HG03135 (cell line): ENCODE measurements around the gene SMIM1.
"Not testable (repeated sequence)": the region's sequence is repeated elsewhere in the genome, so short reads cannot be mapped to it uniquely, and the experiment has no call there.

ENCODE experiments used
- ATAC-seq: cut with Tn5 transposase; IDR thresholded peaks from one replicate; pipeline ENCODE4 v1.9.1; 2021; ENCODE audit warnings: mild to moderate bottlenecking, moderate library complexity; ENCODE audit not compliant: unreplicated experiment

Gene SMIM1

GRCh38 chr1:3789421-3790300, 17.1 kb downstream of the SMIM1 start:
- ATAC-seq = no peak

GRCh38 chr1:3790500-3790923, 18.0 kb downstream of the SMIM1 start:
- no peak for ATAC-seq

GRCh38 chr1:3790952-3791351, 18.4 kb downstream of the SMIM1 start:
- ATAC-seq = no peak

GRCh38 chr1:3795453-3796214, 23.1 kb downstream of the SMIM1 start:
- ATAC-seq = peak; percentile 29

- ATAC-seq = peak; percentile 94
Observed at GRCh38 chr1:3796215-3797061, 23.9 kb downstream of the SMIM1 start, which contains the start of gene LRRC47. LRRC47 (minus strand) TSS chr1:3796498; CDS start chr1:3796476, 22 bp downstream.

- ATAC-seq = no peak
Observed at GRCh38 chr1:3799976-3800685, 27.6 kb downstream of the SMIM1 start.

- ATAC-seq = not testable (repeated sequence)
Observed at GRCh38 chr1:3800795-3801194, 28.2 kb downstream of the SMIM1 start.

- ATAC-seq = no peak
Observed at GRCh38 chr1:3803905-3804626, 31.5 kb downstream of the SMIM1 start.

GRCh38 chr1:3804627-3804944, 32.0 kb downstream of the SMIM1 start:
- not testable (repeated sequence) for ATAC-seq

DNA sequence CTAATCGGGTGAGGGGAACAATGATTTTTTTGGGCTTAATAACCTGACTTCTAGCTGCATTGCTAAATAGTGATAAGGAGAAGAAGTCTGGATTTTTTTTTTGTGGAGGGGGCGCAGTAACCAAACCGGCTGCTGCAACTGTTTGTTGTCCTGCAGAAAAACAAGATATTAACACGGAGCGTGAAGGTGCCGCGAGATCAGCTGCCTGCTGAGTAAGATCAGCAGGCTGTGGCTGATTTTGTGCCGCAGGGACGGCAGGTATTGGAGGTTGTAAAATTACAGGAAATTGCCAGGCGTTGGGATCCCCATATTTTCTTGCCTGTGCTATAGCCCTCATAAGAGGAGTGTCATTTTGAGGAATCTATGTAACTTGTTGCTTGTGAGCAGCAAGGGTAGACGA, 32.5 kb downstream of the SMIM1 start:
- ATAC-seq = no peak

DNA sequence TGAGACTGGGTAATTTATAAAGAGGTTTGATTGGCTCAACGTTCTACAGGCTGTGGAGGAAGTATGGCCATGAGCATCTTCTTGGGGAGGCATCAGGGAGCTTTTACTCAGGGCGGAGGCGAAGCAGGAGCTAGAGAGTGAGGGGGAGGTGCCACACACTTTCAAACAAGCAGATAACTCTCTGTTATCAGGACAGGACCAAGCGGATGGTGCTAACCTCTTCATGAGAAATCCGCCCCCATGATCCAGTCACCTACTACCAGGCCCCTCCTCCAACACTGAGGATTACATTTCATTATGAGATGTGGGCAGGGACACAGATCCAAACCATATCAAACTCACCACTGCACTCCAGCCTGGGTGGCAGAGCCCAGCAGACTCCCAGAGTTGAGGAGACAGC, 35.2 kb downstream of the SMIM1 start:
- ATAC-seq = no peak

- no peak for ATAC-seq
Observed at GRCh38 chr1:3809680-3810079, 37.1 kb downstream of the SMIM1 start.

DNA sequence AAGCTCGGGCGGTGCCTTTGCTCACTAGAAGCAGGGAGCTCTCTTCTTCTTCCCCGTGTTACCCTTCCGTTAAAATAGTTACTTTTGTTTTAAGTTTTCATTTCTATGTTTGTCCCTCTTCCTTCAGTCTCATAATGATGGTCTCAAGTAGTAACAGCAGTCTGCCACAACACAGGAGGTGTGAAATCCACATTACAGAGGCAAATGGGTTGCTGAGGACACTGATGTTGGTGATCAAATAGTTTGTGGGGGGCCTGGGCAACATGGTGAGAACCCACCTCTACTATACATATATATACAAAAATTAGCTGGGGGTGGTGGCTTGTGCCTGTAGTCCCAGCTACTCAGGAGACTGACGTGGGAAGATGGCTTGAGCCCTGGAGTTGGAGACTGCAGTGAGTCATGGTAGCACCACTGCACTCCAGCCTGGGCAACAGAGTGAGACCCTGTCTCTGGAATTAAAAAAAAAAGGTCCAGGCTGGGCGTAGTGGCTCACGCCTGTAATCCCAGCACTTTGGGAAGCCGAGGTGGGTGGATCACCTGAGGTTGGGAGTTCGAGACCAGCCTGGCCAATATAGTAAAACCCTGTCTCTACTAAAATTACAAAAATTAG, 37.7 kb downstream of the SMIM1 start:
- ATAC-seq = not testable (repeated sequence)

GRCh38 chr1:3811595-3811911, 39.0 kb downstream of the SMIM1 start:
- ATAC-seq = no peak

DNA sequence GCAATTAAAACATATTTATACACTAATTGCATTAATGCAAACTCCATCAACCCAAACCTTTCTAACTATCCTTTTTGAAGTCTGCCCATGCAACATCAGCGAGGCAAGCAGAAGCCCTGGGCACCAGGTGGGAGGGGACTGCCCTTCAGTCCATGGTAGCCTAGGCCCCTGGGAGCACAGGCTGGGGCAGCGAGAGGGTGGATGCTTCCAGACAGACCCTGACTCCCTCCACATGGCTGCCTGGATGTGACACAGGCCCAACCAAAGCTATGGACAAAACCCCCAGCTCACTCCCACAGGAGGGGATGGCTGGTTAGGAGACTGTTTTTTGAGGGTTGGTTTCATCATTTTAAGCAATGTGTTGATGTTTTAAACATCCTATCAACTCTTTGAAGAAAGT, 41.5 kb downstream of the SMIM1 start:
- no peak for ATAC-seq

DNA sequence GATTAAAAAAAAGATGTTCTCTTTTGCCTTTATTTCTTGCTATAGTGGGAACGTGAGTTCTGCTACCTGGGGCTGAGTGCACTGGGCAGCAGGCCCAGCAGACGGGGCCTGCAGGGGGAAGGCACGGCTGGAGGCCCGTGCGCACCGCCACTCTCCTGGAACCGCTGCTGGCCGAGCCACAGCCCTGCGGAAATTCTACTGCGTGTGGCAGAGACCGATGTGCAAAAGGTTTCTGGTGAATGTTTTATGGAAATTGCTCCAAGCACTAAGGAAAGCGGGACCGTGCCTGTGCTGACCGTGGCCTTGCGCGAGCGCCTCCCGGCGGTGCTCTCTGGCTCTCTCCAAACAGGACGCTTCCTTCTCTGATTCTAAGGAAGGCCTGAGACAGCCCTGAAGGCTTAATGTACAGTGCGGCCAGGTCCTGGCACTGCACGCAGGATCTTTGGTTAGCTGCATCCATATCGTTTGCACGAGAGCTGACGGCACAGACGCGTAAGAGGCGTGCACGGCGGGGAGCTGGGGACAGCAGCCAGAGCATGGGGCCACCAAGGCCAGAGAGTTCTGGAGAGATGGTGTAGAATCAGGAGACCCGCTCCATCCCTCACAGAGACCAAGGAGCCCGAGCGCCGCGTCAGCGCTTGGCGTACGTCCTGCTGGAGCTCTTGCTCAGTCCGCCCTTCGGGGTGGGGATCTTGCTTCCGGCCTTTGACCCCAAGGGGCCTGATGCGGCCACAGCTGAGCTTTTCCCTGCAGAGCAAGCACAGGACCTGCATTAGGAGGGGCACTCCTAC, 42.4 kb downstream of the SMIM1 start:
- no peak for ATAC-seq

DNA sequence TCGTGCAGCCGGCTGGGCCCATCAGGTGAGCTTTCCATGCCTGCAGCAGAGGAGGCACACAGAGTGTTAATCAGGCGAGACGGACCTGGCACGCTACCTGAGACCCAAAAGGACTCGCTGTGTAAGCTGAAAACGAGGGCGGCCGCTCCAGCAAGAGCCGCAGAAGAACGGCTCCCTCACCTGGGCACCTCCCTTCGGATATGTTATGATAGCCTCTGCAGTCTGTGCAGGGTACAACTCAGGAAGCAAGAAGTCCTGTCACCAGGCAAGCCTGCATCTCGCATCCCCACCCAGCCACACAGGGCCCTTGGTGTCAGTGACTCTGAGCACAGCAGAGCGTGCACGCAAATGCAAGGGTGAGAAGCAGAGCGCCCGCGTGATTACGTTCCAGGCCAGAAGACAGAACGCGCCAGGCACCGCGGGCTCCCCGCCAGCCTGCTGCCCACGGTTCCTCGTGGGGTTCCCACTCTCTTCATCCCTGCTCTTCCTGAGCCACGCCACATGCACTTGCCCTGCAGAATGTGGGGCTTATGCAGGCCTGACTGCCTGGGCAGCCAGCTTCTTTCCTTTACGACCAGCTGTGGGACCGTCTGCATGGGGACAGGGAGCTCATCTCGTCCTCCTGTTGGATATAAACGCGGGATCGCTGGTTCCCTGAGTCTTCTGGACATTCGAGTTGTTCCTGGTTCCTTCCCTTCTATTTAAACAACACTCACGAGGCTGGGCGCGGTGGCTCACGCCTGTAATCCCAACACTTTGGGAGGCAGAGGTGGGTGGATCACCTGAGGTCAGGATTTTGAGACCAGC, 44.0 kb downstream of the SMIM1 start:
- no peak for ATAC-seq

- ATAC-seq = no peak
Observed at GRCh38 chr1:3817138-3817740, 44.7 kb downstream of the SMIM1 start.
